CD14-positive monocyte (primary cell): ENCODE data around the gene OR4D11. TPM values are rescaled to one million over a fixed set of nuclear protein-coding genes. Genes with fewer than 3 reads are reported as not detected.

ENCODE experiments used
- DNase-seq, 3 donors: peaks; one replicate each; pipeline ENCODE4 v3.0.0-alpha.2; 2011 to 2022
- H2AFZ ChIP-seq: 2 replicates; pipeline ENCODE4 v1.6.0; 2012; ENCODE audit warnings: mild to moderate bottlenecking, low read depth, low read length, inconsistent platforms; ENCODE audit not compliant: insufficient read depth, poor library complexity, severe bottlenecking
- H3K27ac ChIP-seq, 2 donors: 1 replicate in 1 of 2; 2 replicates in 1 of 2; pipeline ENCODE4 v1.5.1; 2012 to 2013; ENCODE audit warnings: low read length in 2 of 2, control low read depth in 1 of 2, inconsistent platforms in 1 of 2, low read depth in 1 of 2, mild to moderate bottlenecking in 1 of 2
- H3K27me3 ChIP-seq, 2 donors: one replicate each; pipeline versions ENCODE4 v1.6.0 to v1.6.1; 2011 to 2013; ENCODE audit warnings: low read length in 2 of 2; ENCODE audit not compliant: control insufficient read depth in 2 of 2, insufficient read depth in 2 of 2
- H3K36me3 ChIP-seq, 2 donors: replicated peaks in 1 of 2; 1 replicate in 1 of 2; 2 replicates in 1 of 2; pipeline versions ENCODE4 v1.5.1 to v1.6.1; 2012 to 2013; ENCODE audit warnings: low read length in 2 of 2, control low read depth in 1 of 2, inconsistent platforms in 1 of 2, mild to moderate bottlenecking in 1 of 2; ENCODE audit not compliant: insufficient read depth in 2 of 2, control insufficient read depth in 1 of 2
- H3K4me1 ChIP-seq, 2 donors: 1 replicate in 1 of 2; 2 replicates in 1 of 2; pipeline versions ENCODE4 v1.5.1 to v1.6.1; 2012 to 2013; ENCODE audit warnings: low read length in 2 of 2, control low read depth in 1 of 2, inconsistent platforms in 1 of 2, mild to moderate bottlenecking in 1 of 2, moderate library complexity in 1 of 2; ENCODE audit not compliant: insufficient read depth in 2 of 2, control insufficient read depth in 1 of 2
- H3K4me2 ChIP-seq: replicated peaks from 2 replicates; pipeline ENCODE3; 2012; ENCODE audit warnings: low read length, moderate library complexity, mild to moderate bottlenecking; ENCODE audit not compliant: poor library complexity, severe bottlenecking; ENCODE audit errors: extremely low read depth
- H3K4me3 ChIP-seq, 3 experiments: fragments of 200-600 bp in 1 of 3; sonication (generic) in 1 of 3; replicated peaks in 1 of 3; 1 replicate in 2 of 3; 2 replicates in 1 of 3; pipeline ENCODE4 v1.5.1; 2011 to 2013; ENCODE audit warnings: low read length in 3 of 3, mild to moderate bottlenecking in 3 of 3, control low read depth in 2 of 3, low read depth in 2 of 3, inconsistent platforms in 1 of 3, moderate library complexity in 1 of 3
- H3K79me2 ChIP-seq: 2 replicates; pipeline ENCODE4 v1.6.0; 2012; ENCODE audit warnings: mild to moderate bottlenecking, control low read depth, inconsistent platforms, low read length, moderate library complexity; ENCODE audit not compliant: insufficient read depth
- H3K9ac ChIP-seq: 2 replicates; pipeline ENCODE4 v1.6.0; 2017; ENCODE audit warnings: low read length, mild to moderate bottlenecking; ENCODE audit not compliant: insufficient read depth, poor library complexity, severe bottlenecking
- H3K9me3 ChIP-seq, 2 donors: replicated peaks in 1 of 2; 1 replicate in 1 of 2; 2 replicates in 1 of 2; pipeline versions ENCODE4 v1.5.1 to v1.6.1; 2012 to 2013; ENCODE audit warnings: low read length in 2 of 2, control low read depth in 1 of 2; ENCODE audit not compliant: control insufficient read depth in 1 of 2, insufficient read depth in 1 of 2
- H4K20me1 ChIP-seq: 2 replicates; pipeline ENCODE4 v1.6.0; 2012; ENCODE audit warnings: mild to moderate bottlenecking, low read length, control low read depth, moderate library complexity; ENCODE audit not compliant: insufficient read depth
- H3K27ac Mint-ChIP-seq, 7 donors: one replicate each; pipeline ENCODE4 v1.8.0; 2020; ENCODE audit warnings: mild to moderate bottlenecking in 7 of 7, mixed read lengths in 7 of 7, moderate library complexity in 6 of 7, inconsistent platforms in 2 of 7
- H3K27me3 Mint-ChIP-seq, 3 donors: one replicate each; pipeline ENCODE4 v1.8.0; 2021 to 2022; ENCODE audit warnings: low read depth in 3 of 3, mild to moderate bottlenecking in 3 of 3, mixed read lengths in 3 of 3, moderate library complexity in 3 of 3, inconsistent platforms in 1 of 3
- H3K36me3 Mint-ChIP-seq, 2 donors: one replicate each; pipeline ENCODE4 v1.8.0; 2020; ENCODE audit warnings: mixed read lengths in 2 of 2, inconsistent platforms in 1 of 2, mild to moderate bottlenecking in 1 of 2
- H3K4me1 Mint-ChIP-seq: one replicate; pipeline ENCODE4 v1.8.0; 2020; ENCODE audit warnings: mild to moderate bottlenecking, mixed read lengths
- H3K4me3 Mint-ChIP-seq, 2 donors: one replicate each; pipeline ENCODE4 v1.8.0; 2020; ENCODE audit warnings: mild to moderate bottlenecking in 2 of 2, mixed read lengths in 2 of 2, moderate library complexity in 1 of 2
- H3K9me3 Mint-ChIP-seq, 7 donors: one replicate each; pipeline ENCODE4 v1.8.0; 2020 to 2022; ENCODE audit warnings: mixed read lengths in 7 of 7, mild to moderate bottlenecking in 6 of 7, moderate library complexity in 6 of 7, inconsistent platforms in 2 of 7
- CTCF ChIP-seq: fragments of 200-600 bp; IDR thresholded peaks from one replicate; pipeline ENCODE4 v1.8.0; 2022; ENCODE audit warnings: antibody characterized with exemption, mild to moderate bottlenecking
- whole genome bisulfite sequencing: methylation state at CpG from one replicate; pipeline ENCODE4 v1.1.5; 2013; ENCODE audit warnings: missing lambda C conversion rate; ENCODE audit not compliant: insufficient coverage; 5-methylcytosine and 5-hydroxymethylcytosine counted together
- intact Hi-C, 2 donors: fragments of 100-400 bp; cut with micrococcal nuclease; formaldehyde crosslinking; loops; one replicate each; pipeline versions ENCODE4 v1.15.0 to v1.15.1; 2023
- polyA plus RNA-seq, 3 donors: library from polyadenylated mRNA; depleted of rRNA in 1 of 3; unstranded in 2 of 3; stranded (reverse) in 1 of 3; fragments of 300-500 nt in 2 of 3; fragments of >200 nt in 1 of 3; fragmentation: Illumina TruSeq in 2 of 3; gene quantifications; 1 replicate in 2 of 3; 2 replicates in 1 of 3; pipeline ENCODE4 v1.2.3, GENCODE V29; 2012 to 2021

The OR4D11 gene
- polyA plus RNA-seq, 3 donors = not detected

- H4K20me1 ChIP-seq = no peaks in the 10 kb centered on the region
- no peaks in the 10 kb centered on the region for H3K9me3 ChIP-seq
- no peak overlapping the region for H3K4me2 ChIP-seq
- Mint-ChIP-seq H3K36me3 (no peaks in the 10 kb centered on the region), H3K27me3 (peaks cover 0 to 3% (median 1%) of the 10 kb centered on the region in 3 donors), H3K4me3 (no peak overlapping the region), H3K4me1 (no peaks in the 10 kb centered on the region), H3K27ac (no peak overlapping the region), H3K9me3 (peaks cover 0 to 1% (median 0%) of the 10 kb centered on the region in 7 donors)
- no peak overlapping the region for H3K9ac ChIP-seq
- no peaks in the 10 kb centered on the region for H3K4me1 ChIP-seq
- no peak for DNase-seq
- no peak overlapping the region for H2AFZ ChIP-seq
- no peak overlapping the region for H3K27ac ChIP-seq
- WGBS = 75% methylated on average over 4 of the region's 5 CpGs
- no peak overlapping the region for H3K4me3 ChIP-seq
- TF ChIP-seq CTCF = no peak
- no peaks in the 10 kb centered on the region for H3K27me3 ChIP-seq
- intact Hi-C loops = no loop called here
- no peaks in the 10 kb centered on the region for H3K79me2 ChIP-seq
- no peaks in the 10 kb centered on the region for H3K36me3 ChIP-seq
Measured at GRCh38 chr11:59520741-59521140, 17.4 kb downstream of the OR4D11 start.

- no peak for TF ChIP-seq CTCF
- H3K4me1 Mint-ChIP-seq = no peaks in the 10 kb centered on the region
- Histone ChIP-seq H3K9me3 (no peaks in the 10 kb centered on the region), H3K9ac (no peak overlapping the region), H3K4me1 (no peaks in the 10 kb centered on the region), H4K20me1 (no peaks in the 10 kb centered on the region), H3K79me2 (no peaks in the 10 kb centered on the region), H3K4me2 (no peak overlapping the region), H3K36me3 (no peaks in the 10 kb centered on the region), H2AFZ (no peak overlapping the region), H3K4me3 (no peak overlapping the region), H3K27ac (no peak overlapping the region), H3K27me3 (no peaks in the 10 kb centered on the region)
- H3K36me3 Mint-ChIP-seq = no peaks in the 10 kb centered on the region
- peaks cover 0 to 1% (median 0%) of the 10 kb centered on the region in 3 donors for H3K27me3 Mint-ChIP-seq
- H3K27ac Mint-ChIP-seq = no peak overlapping the region
- intact Hi-C loops = no loop called here
- H3K4me3 Mint-ChIP-seq = no peak overlapping the region
- WGBS = 43% methylated on average over 1 of the region's 1 CpG
- H3K9me3 Mint-ChIP-seq = peaks cover 0 to 1% (median 0%) of the 10 kb centered on the region in 7 donors
- no peak for DNase-seq
Measured at GRCh38 chr11:59523541-59523940, 20.2 kb downstream of the OR4D11 start.
